Neural cell (in vitro differentiated cells): ENCODE results near the gene B4GALNT4. TPM values are rescaled to one million over a fixed set of nuclear protein-coding genes. Genes with fewer than 3 reads are reported as not detected.
A peak's percentile ranks its signal among the peaks of the same experiment; 100 is the strongest.

Source experiments
- H2AFZ ChIP-seq: fragments of 200-600, 300-800 bp; sonication (generic), shearing (Covaris generic); 2 replicates; pipeline ENCODE4 v1.6.0; 2014; ENCODE audit warnings: low read depth, mild to moderate bottlenecking, antibody characterized with exemption, low read length, moderate library complexity
- H3F3A ChIP-seq: fragments of 200-600 bp; shearing (Covaris generic); 2 replicates; pipeline ENCODE4 v1.6.1; 2016; ENCODE audit warnings: mild to moderate bottlenecking, moderate library complexity, mixed read lengths, antibody characterized with exemption, low read length; ENCODE audit not compliant: insufficient read depth, poor library complexity, severe bottlenecking
- H3K27ac ChIP-seq: fragments of 200-600, 300-800 bp; sonication (generic), shearing (Covaris generic); 2 replicates; pipeline ENCODE4 v1.5.1; 2014; ENCODE audit warnings: mild to moderate bottlenecking, low read length, moderate library complexity
- H3K27me3 ChIP-seq: fragments of 300-800, 200-600 bp; sonication (generic), shearing (Covaris generic); 2 replicates; pipeline ENCODE4 v1.6.0; 2014; ENCODE audit warnings: mild to moderate bottlenecking, low read depth, low read length, moderate library complexity; ENCODE audit not compliant: insufficient read depth
- H3K36me3 ChIP-seq: fragments of 300-800, 200-600 bp; sonication (generic), shearing (Covaris generic); 2 replicates; pipeline ENCODE4 v1.5.1; 2014; ENCODE audit warnings: mild to moderate bottlenecking, antibody characterized with exemption, low read length, moderate library complexity; ENCODE audit not compliant: insufficient read depth
- H3K4me2 ChIP-seq: fragments of 300-800, 200-600 bp; sonication (generic), shearing (Covaris generic); 2 replicates; pipeline ENCODE4 v1.6.0; 2014; ENCODE audit warnings: mild to moderate bottlenecking, low read length
- H3K4me3 ChIP-seq: fragments of 300-800, 200-600 bp; sonication (generic), shearing (Covaris generic); 2 replicates; pipeline ENCODE4 v1.5.1; 2014; ENCODE audit warnings: mild to moderate bottlenecking, low read length, moderate library complexity
- H3K79me2 ChIP-seq: fragments of 200-600 bp; shearing (Covaris generic); replicated peaks from 2 replicates; pipeline ENCODE4 v1.6.0; 2014; ENCODE audit warnings: mild to moderate bottlenecking, low read length, moderate library complexity; ENCODE audit not compliant: insufficient read depth
- H3K9ac ChIP-seq: fragments of 300-800, 200-600 bp; sonication (generic), shearing (Covaris generic); 2 replicates; pipeline ENCODE4 v1.6.1; 2016; ENCODE audit warnings: mild to moderate bottlenecking, low read length, mixed read lengths
- H3K9me2 ChIP-seq: fragments of 200-600 bp; shearing (Covaris generic); 2 replicates; pipeline ENCODE4 v1.6.1; 2016; ENCODE audit warnings: mild to moderate bottlenecking, low read length, mixed read lengths; ENCODE audit not compliant: insufficient read depth
- H3K9me3 ChIP-seq: fragments of 200-600, 300-800 bp; sonication (generic), shearing (Covaris generic); 2 replicates; pipeline ENCODE4 v1.6.1; 2016; ENCODE audit warnings: mild to moderate bottlenecking, mixed run types, low read length, moderate library complexity, mixed read lengths
- H4K20me1 ChIP-seq: fragments of 200-600 bp; shearing (Covaris generic); 2 replicates; pipeline ENCODE4 v1.6.1; 2016; ENCODE audit warnings: mild to moderate bottlenecking, mixed run types; ENCODE audit not compliant: insufficient read depth
- EP300 ChIP-seq: fragments of 450-650 bp; conservative IDR thresholded peaks from 2 replicates; pipeline ENCODE4 v1.6.1; 2014; ENCODE audit warnings: antibody characterized with exemption, mild to moderate bottlenecking, moderate library complexity; ENCODE audit not compliant: poor library complexity, severe bottlenecking
- EZH2 ChIP-seq: fragments of 200-600, 300-800 bp; shearing (Covaris generic), sonication (generic); IDR thresholded peaks from 2 replicates; pipeline ENCODE4 v1.6.1; 2014; ENCODE audit warnings: antibody characterized with exemption, low read length, borderline replicate concordance, mild to moderate bottlenecking; ENCODE audit not compliant: insufficient read depth, poor library complexity, severe bottlenecking
- MXI1 ChIP-seq: fragments of 450-650 bp; conservative IDR thresholded peaks from 2 replicates; pipeline ENCODE4 v1.6.1; 2014; ENCODE audit warnings: antibody characterized with exemption, mild to moderate bottlenecking; ENCODE audit not compliant: poor library complexity, severe bottlenecking
- POLR2AphosphoS5 ChIP-seq: IDR thresholded peaks from 2 replicates; pipeline ENCODE4 v1.6.1; 2012
- RAD21 ChIP-seq: fragments of 450-650 bp; conservative IDR thresholded peaks from 2 replicates; pipeline ENCODE4 v1.6.1; 2014; ENCODE audit warnings: antibody characterized with exemption, mild to moderate bottlenecking, moderate library complexity
- SMC3 ChIP-seq: fragments of 450-650 bp; conservative IDR thresholded peaks from 2 replicates; pipeline ENCODE4 v1.6.1; 2014; ENCODE audit warnings: antibody characterized with exemption, mild to moderate bottlenecking, moderate library complexity; ENCODE audit not compliant: poor library complexity
- TAF1 ChIP-seq: IDR thresholded peaks from 2 replicates; pipeline ENCODE4 v1.6.1; 2012; ENCODE audit warnings: low read depth
- polyA plus RNA-seq: library from polyadenylated mRNA; depleted of rRNA; stranded (reverse); fragments of >200 nt; gene quantifications from 2 replicates; pipeline ENCODE4 v1.2.3, GENCODE V29; 2014
- TF ChIP-seq, protein P1 (sequence below): fragments of 450-650 bp; IDR thresholded peaks from 2 replicates; pipeline ENCODE4 v1.5.1; 2014; ENCODE audit warnings: antibody characterized with exemption, mild to moderate bottlenecking, moderate library complexity; ENCODE audit not compliant: poor library complexity, severe bottlenecking
- TF ChIP-seq, protein P2 (sequence below): IDR thresholded peaks from 2 replicates; pipeline ENCODE4 v1.6.1; 2012; ENCODE audit warnings: borderline replicate concordance

B4GALNT4 gene
- polyA plus RNA-seq, 1 donor from 2014 or later = 440 TPM

DNA sequence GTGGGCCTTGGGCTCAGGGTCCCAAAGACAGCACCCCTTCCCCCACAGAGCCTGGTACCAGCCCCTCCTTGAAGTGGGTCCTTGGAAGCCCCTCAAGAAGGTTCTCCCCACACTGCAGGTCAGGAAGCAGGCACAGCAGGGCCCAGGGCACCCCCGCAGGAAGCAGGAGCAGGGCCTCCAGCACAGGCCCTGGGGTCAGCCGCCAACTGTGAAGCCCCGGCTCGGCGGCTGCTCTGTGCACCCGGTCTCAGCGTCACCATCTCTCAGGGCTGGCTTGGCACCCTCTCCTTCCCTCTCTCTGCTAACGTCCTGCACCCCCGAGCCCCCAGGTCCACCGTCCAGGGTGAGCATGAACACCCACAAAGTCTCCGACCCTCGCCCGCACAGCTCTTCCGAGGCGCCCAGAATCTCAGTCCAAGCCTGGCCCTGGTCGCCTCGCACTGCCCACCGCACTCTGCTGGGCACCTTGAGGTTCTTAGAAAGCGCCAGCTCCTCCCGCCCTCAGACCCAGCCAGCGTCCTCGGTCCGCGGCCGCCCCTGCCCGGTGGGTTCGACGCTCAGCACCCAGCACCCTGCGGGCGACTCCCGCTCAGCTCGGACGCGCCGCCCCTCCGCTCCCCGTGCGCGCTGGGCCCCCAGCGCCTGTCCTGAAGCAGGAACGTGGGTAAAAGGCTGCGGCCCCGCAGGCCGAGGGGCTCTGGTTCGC lies 46.9 kb downstream of the B4GALNT4 start:
- Histone ChIP-seq H3K79me2 (no peaks in the 10 kb centered on the region), H3K4me3 (peak overlapping the region; percentile 66), H3K36me3 (no peaks in the 10 kb centered on the region), H3K4me2 (no peak overlapping the region), H2AFZ (no peak overlapping the region), H4K20me1 (no peaks in the 10 kb centered on the region), H3F3A (no peaks in the 10 kb centered on the region), H3K9me2 (no peaks in the 10 kb centered on the region), H3K27me3 (peaks cover 37% of the 10 kb centered on the region), H3K9ac (peak overlapping the region; percentile 16), H3K9me3 (no peaks in the 10 kb centered on the region), H3K27ac (no peak overlapping the region)
- TF ChIP-seq MXI1 (no peak), RAD21 (no peak), POLR2AphosphoS5 (no peak), SMC3 (no peak), EP300 (no peak), EZH2 (no peak), TAF1 (no peak)
- TF ChIP-seq, protein P1, sequence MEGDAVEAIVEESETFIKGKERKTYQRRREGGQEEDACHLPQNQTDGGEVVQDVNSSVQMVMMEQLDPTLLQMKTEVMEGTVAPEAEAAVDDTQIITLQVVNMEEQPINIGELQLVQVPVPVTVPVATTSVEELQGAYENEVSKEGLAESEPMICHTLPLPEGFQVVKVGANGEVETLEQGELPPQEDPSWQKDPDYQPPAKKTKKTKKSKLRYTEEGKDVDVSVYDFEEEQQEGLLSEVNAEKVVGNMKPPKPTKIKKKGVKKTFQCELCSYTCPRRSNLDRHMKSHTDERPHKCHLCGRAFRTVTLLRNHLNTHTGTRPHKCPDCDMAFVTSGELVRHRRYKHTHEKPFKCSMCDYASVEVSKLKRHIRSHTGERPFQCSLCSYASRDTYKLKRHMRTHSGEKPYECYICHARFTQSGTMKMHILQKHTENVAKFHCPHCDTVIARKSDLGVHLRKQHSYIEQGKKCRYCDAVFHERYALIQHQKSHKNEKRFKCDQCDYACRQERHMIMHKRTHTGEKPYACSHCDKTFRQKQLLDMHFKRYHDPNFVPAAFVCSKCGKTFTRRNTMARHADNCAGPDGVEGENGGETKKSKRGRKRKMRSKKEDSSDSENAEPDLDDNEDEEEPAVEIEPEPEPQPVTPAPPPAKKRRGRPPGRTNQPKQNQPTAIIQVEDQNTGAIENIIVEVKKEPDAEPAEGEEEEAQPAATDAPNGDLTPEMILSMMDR = no peak
- TF ChIP-seq, protein P2, sequence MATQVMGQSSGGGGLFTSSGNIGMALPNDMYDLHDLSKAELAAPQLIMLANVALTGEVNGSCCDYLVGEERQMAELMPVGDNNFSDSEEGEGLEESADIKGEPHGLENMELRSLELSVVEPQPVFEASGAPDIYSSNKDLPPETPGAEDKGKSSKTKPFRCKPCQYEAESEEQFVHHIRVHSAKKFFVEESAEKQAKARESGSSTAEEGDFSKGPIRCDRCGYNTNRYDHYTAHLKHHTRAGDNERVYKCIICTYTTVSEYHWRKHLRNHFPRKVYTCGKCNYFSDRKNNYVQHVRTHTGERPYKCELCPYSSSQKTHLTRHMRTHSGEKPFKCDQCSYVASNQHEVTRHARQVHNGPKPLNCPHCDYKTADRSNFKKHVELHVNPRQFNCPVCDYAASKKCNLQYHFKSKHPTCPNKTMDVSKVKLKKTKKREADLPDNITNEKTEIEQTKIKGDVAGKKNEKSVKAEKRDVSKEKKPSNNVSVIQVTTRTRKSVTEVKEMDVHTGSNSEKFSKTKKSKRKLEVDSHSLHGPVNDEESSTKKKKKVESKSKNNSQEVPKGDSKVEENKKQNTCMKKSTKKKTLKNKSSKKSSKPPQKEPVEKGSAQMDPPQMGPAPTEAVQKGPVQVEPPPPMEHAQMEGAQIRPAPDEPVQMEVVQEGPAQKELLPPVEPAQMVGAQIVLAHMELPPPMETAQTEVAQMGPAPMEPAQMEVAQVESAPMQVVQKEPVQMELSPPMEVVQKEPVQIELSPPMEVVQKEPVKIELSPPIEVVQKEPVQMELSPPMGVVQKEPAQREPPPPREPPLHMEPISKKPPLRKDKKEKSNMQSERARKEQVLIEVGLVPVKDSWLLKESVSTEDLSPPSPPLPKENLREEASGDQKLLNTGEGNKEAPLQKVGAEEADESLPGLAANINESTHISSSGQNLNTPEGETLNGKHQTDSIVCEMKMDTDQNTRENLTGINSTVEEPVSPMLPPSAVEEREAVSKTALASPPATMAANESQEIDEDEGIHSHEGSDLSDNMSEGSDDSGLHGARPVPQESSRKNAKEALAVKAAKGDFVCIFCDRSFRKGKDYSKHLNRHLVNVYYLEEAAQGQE = no peak

DNA sequence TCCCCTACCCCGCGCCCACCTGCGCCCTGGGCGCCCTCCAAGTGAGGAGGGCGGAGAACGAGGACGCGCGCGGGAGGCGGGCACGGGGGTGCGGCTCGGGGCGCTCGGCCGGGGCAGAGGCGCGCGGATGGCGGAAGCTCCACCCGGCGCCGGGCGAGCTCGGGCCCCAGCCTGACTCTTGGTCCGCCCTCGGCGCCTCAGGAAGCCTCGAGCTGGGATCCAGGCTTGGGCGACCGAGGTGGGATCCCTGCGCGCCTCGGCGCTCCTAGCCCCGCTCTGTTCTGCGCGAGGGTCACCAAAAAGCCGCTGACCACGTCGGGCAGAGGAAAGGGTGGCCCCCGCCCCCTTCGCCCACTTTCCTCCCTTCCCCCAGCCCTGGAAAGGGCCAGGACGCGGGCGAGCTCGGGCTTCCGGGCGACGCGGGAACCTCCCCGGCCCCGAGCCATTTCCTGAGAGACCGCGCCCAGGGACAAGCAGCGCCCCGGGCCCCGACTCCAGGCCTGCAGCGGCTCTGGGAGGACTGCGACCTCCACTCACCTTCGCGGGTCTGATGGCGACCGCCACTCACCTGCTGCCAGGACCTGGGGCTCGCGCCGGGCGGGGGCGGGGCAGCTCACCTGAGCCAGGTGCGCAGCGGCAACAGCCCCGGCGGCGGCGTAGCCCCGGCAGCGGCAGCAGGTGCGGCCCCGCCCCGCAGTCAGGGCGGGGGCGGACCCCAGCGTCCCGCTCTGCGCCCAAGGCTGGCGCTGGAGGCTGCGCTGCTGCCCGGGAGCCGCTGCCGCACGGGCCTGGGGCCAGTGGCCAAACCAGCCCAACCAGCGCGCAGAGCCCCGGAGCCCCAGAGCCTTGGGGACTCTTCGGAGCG lies 47.7 kb downstream of the B4GALNT4 start:
- H3K9ac ChIP-seq = peak overlapping the region; percentile 16
- H3K4me3 ChIP-seq = peak overlapping the region; percentile 66
- no peaks in the 10 kb centered on the region for H3K9me2 ChIP-seq
- no peak overlapping the region for H3K27ac ChIP-seq
- H3K4me2 ChIP-seq = no peak overlapping the region
- H3K36me3 ChIP-seq = no peaks in the 10 kb centered on the region
- H2AFZ ChIP-seq = no peak overlapping the region
- H3F3A ChIP-seq = no peaks in the 10 kb centered on the region
- TF ChIP-seq EZH2 (peak; percentile 49), RAD21 (no peak)
- H3K9me3 ChIP-seq = no peaks in the 10 kb centered on the region
- peaks cover 37% of the 10 kb centered on the region for H3K27me3 ChIP-seq
- H4K20me1 ChIP-seq = no peaks in the 10 kb centered on the region
- no peaks in the 10 kb centered on the region for H3K79me2 ChIP-seq
